ENCODE results near the gene DOK1.
"Not testable (repeated sequence)": the region's sequence is repeated elsewhere in the genome, so short reads cannot be mapped to it uniquely, and the experiment has no call there.

Gene DOK1

DNA sequence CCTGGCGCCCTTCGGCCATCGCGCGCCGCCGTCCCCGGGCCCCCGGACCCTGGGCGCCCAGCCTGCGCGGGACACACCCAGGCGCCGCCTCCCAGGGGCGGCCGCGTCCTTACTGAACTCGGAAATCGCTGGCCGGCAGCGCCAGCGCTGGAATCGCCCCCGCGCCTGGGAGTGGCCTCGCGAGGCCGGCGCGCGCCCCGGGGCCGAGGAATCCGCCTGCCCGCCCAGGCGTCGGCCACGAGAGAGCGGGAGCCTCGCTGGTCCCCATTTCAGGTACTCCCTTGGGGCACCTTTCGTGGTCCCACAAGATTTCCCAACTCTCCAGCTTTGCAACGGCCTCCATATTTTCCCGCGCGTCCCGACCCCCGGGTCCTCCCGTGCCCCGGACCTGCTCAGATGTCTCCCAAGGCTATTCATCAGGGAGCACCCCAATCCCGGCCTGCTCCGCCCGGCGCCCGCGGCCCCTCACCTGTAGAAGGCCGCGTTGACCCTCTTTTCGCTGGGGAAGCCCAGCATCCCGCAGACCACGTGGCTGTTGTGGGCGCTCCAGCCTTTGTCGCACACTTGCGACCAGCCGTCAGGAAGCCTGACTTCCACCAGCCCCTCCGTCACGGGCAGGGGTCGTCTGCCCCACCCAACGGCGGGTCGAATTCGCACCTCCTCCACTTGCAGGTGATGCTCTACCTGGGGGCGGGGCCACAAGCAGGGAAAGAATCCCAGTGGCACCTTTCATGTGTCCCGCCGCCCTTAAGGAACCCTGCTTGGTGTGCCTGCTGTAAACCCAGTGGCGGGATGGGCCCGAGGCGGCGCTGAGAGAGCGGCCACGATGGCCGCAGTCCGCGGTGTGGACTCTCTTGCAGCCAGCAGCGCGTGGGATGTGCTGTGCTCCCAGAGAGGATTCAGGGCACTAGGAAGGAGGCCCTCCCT, 5.4 kb upstream of the DOK1 start:
- no peak for DNase-seq

DNA sequence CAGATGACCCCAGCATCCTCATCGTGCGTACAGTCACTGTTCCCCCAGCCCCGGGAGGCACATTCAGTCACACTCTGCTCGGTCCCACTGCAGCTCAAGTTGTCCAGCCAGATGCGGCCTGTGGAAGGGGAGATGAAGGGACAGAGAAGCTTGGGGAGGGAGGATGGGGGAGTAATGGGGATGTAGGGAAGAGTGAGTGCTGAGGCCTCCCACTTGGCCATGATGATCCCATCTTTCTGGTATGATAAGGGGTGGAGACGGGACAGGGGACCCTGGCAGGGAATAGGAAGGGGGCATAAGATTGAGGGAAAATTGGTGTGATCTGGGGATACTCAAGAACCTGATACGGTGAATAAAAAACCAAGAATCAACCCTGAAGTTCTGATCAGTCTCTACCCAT, 4.3 kb upstream of the DOK1 start:
- DNase-seq: no peak

DNA sequence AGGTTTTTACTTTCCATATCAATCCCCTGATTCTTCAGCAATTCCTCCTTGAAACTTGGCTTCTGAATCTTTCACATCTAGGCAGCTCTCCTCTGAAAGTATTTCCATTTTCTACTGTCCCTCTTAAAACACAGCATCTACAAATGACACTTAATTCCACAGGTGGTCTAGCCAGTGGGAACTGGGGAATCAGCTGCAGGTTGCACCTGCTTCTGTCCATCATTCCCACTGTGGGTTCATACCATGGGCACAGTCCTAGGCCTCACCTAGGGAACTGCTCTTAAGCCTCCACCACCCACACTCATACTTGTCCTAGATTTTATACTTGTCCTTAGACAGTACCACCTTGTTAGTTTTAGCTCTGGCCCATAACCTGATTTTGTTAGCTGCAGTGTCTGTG, 3.0 kb upstream of the DOK1 start:
- no peak for DNase-seq

DNA sequence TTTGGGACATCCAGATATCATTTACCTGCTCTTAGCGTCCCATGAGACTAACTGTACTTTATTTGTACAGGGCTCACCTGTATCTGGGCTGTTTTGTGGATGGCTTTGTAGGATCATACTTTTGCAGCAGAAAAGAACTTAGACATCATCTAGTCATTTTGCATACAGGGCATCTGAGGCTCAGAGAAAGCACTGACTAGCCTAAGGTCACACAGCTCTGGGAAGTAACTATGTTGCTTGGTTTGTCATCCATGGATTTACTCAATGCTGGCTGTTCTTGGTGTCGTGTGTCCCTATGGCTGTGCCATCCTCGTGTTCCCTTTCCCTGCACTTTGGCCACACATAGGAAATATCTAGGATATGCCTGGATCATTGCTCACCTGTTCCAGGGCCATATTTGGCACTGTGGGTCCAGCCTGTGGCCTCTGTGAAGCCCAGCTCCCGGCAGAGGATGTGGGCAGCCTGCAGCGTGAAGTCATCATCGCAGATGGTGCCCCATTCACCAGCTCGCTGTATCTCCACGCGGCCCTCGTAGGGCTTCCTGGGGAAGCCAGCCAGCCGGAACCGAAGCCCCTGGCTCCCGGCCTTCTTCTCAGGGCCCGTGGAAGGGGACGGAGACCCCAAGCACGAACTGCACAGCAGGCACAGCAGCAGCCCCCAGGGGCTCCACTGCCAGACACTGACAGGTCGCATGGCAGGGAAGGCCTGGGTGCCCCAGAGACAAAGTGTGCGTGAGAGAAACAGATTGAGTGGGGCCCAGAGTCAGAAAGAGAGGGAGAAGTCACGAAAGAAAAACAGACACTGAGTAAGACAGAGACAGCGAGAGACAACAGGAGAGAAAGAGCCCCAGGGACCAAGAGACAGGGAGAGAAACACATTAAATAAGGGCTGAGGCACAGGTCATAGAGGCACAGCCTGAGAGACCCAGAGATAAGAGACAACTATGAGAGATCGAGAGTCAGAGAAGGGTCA, 2.3 kb upstream of the DOK1 start:
- DNase-seq: no peak

DNA sequence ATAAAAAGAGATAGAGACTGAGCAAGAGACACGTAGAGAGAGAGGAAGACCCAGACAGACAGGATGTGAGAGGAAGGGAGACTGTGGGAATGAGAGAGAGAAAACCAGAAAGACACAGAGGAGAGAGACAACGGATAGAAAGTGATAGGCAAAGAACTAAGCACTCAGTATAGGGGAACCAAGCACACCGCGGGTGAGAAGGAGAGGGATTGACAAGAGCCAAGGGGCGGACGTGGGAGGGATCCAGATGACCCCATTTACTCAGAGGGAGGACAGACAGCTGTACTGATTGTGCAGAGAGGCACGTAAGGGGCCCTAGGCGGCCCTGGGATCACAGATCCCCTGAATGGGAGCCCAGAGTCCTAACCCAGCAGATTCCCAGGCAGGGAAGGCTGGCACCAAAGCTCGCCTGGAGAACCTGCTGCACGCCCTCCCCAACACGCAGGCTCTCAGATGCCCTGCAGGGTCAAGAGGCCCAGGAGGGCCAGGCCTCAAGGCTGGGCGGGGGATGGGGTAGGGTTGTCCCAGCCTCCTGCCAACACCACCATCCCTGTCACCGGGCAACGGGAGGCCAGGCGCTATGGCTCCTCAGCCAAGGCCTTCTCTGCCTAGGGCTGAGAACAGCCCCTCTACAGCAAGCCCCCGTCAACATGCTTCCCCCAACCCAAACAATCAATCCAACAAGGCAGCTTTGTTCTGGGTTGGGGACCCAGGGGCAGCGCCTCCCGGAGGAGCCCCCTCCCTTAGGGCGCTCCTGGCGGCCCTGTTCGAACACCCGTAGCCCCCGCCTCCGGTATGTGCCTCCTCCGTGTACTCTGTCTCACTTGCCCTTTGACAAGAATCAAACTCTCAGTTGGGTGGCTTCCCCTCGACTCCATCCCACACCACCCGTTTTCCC, 1.4 kb upstream of the DOK1 start:
- DNase-seq: no peak

DNA sequence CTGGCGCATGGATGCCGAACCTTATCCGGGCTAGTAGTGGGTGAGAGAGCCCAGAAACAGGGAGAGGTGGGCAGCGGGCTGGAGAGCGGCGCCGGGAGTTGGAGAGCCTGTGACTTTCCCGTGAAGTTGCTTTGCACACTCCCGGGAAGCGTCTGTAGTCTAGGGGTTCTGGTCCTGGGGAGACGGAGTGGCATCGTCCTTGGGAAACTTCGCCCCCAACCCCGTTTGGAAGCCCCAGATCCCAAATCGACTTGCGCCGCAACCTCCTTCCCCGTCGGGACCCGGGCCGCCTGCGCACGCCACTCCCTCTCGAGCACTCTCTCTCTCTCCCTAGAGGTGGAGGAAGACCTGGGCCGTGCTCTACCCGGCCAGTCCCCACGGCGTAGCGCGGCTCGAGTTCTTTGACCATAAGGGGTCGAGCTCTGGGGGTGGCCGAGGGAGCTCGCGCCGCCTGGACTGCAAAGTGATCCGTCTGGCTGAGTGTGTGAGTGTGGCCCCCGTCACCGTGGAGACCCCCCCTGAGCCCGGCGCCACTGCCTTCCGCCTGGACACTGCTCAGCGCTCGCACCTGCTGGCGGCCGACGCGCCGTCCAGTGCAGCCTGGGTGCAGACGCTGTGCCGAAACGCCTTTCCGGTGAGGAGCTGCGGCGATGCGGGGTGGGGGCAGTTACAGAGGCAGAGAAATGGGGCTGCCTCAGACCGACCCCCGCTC, 456 bp downstream of the DOK1 start:
- peak; percentile 57 for DNase-seq

DNA sequence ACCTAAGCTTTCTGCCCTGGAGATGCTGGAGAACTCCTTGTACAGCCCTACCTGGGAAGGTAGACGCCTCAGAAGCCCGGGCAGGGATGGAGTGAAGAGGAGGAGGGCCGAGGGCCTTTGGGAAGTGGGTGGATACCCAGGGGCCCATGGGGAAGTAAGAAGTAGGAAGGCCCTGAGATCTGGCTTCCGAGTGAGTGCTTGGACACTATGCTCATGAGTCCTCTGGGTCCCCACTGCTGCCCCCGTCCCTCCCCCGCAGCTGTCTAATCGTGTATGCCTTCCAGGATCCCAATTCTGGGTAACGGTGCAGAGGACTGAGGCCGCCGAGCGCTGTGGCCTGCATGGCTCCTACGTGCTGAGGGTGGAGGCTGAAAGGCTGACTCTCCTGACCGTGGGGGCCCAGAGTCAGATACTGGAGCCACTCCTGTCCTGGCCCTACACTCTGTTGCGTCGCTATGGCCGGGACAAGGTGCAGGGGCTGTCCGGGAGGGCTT, 1.1 kb downstream of the DOK1 start:
- no peak for DNase-seq

DNA sequence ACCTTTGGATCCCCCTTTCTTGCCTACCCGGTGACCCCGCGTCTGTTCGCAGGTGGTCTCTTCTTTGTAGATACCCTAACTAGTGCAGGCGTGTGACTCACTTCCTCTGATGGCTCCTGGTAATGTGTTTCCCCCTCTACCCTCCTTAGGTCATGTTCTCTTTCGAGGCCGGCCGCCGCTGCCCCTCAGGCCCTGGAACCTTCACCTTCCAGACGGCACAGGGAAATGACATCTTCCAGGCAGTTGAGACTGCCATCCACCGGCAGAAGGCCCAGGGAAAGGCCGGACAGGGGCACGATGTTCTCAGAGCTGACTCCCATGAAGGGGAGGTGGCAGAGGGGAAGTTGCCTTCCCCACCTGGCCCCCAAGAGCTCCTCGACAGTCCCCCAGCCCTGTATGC, 1.6 kb downstream of the DOK1 start:
- DNase-seq: no peak

DNA sequence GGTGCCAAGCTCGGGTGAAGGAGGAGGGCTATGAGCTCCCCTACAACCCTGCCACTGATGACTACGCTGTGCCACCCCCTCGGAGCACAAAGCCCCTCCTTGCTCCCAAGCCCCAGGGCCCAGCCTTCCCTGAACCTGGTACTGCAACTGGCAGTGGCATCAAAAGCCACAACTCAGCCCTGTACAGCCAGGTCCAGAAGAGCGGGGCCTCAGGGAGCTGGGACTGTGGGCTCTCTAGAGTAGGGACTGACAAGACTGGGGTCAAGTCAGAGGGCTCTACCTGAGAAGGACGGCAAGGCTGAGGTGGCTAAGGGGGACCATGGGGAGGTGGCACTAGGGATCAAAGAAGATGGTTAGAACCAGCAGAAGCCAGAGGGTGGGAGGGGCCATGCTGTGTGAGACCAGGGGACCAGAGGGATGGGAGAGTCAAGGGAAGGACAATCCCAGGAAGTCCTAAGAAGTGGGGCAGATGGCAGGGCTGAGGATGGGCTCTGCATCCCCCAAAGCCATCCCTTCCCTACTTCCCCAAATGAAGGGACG, 2.4 kb downstream of the DOK1 start:
- DNase-seq: no peak

DNA sequence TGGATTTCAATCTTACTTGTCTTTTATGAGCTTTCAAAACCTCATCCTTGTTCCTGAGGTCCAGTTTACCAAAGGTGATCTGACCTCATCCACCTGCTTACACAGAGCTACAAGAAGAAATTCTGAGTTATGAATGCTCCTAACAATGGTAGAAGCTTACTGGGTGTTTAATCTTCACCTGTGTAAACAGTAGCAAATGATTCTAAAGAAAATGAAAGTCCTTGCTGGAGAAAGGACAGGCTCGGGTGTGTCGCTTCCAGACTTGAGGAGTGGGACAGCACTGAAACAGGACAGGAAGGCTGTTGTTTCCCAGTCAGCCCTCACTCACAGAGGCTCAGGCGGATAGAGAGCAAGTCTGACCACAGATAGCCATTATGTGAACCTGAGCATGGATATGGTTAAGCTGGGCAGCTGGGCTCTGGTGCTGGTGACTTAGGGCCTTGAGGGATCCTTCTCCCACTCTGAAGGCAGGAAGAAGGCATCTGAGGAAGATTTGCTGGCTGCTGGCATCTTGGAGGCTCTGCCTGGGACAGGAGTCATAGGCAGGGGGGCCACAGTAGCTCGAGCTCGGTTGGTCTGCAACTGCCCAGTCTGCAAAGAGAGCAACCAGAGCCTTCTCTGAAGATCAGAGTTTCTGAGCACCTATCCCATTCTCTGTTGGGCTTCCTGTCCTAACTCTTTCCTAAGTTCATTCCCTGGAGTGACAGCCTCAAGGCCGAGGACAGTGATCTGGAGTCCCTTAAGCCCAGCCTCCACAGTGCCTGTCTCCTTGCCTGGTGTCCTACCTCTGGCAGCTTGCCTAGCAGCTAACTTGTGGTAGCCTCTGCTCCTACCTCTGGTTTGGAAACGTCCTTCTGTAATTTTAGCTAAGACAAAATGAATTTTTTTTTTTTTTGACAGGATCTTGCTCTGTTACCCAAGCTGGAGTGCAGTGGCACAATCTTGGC, 4.0 kb downstream of the DOK1 start:
- DNase-seq: no peak

DNA sequence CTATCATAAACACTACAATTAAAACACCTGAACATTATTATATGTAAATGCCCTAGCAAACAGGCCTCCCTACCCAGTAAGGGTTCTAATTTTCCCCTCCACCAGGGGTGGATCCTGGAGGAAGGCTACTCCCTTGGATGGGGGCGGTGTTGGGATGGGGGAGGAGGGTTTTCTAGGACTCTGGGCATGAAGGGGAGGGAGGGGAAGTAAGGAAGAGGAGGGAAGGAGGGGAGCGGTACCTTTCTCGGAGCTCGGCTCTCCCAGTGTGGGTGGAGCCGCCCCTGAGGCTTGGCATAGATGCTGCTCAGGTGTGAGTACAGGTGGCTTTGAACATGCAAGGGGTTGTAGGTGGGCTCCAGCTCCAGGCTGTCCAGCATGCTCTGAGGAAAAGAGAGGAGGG, 5.4 kb downstream of the DOK1 start:
- DNase-seq: no peak

DNA sequence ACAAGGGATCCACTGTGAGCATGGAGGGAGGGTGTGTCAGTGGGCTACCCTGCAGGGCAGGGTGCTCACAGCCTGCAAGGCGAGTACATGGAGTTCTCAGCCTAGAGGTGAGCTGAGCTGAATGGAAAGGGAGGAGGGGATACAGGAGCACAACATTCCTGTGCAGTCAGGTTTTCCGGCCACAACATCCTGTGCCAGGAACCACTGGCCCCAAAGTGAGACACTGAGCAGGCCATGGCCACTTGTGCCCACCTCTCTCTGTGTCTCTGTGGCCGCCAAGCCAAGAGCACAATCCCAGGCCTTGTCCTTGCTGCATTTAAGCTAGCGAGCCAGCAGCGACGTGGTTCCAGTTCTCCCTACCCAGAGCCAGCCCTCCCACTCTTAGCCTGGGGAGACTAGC, 6.1 kb downstream of the DOK1 start:
- no peak for DNase-seq

DNA sequence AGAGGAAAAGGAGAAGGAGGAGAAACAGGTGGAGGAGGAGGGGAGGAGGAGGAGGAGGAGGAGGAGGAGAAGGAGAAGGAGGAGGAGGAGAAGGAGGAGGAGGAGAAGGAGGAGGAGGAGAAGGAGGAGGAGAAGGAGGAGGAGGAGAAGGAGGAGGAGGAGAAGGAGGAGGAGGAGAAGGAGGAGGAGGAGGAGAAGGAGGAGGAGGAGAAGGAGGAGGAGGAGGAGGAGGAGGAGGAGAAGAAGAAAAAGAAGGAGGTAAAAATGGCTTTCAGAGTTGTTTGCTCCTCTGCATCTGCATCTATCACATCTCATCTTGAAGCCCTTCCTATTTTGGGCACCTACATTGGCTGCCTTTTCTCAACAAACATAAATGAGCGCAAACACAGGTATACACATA, 6.5 kb downstream of the DOK1 start:
- DNase-seq: not testable (repeated sequence)

DNA sequence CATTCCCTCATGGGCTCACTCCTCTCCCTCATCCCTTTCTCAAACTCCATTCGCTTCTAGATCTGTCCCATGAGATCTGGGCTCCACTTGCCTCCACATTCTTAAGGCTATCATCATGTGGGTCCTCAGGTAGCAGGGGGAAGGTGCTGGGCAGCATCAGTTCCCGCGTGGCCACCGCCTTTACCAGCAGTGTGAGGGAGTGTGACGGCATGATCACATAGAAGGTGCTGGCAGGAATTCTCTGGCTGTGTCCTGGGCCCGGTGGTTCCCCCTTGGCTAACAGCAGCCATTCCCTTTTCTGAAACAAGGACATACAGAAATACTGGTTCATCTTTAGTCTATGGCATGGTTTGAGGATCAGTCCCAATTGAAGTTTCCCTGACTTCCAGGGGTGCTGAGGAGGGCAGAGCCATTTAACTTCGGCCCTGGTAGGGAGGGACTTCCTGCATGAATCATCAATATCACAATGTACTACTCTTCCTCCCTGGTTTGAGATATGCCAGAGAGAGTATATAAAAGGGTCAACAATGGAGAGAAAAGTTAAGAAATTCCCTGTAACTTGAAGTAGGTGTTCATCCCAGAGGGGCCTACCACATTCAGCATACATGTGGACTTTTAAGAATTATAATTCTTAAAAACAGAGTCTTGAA, 7.7 kb downstream of the DOK1 start:
- DNase-seq: no peak

DNA sequence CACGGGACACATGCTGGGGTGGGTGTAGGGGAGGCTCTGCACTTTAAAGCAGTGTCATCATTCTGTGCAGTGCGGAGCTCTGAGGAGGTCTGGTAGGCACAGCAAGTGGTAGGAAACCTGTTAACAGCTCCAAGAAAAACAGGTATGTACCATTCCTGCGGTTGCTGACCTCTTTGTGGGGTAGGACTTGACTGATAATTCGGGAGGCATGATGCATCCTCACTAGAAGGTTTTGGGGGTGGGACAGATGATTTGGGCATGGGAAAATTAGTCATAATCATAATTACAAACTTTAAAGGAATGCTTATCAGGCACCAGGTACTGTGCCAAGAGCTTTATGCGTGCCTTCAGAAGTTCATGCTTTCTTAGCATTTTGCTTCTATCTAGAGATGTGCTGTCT, 9.7 kb downstream of the DOK1 start:
- no peak for DNase-seq

DNA sequence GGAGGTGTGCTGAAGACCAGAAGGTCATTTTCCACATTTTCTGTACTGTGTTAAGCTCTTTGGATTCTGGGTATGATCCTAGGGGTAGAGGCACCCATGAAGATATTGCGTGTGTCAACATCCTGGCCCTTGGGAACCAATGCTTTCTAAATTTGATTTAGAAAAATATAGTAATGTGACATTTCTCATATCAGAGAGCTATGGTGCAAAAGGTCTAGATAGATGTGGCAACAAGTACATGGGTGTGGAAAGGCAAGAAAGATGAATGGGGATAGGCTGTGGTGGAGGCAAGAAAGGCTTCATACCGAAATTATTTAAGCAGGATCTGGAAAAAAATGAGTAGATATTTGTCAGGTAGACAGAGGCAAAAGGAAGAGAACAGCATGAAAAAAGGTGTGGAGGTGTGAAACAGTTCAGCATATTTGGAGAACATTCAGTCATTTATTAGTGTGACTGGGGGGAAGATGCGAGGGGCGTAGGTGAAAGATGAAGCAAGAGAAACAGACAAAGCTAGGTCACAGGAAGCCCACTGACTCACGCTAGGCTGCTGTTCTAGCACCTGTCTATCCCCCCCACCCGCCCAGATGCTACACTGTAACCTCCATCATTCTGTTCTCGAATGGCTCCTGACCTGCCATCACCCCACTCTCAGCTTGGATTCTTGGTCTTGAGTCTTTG, 11.7 kb downstream of the DOK1 start:
- no peak for DNase-seq

DNA sequence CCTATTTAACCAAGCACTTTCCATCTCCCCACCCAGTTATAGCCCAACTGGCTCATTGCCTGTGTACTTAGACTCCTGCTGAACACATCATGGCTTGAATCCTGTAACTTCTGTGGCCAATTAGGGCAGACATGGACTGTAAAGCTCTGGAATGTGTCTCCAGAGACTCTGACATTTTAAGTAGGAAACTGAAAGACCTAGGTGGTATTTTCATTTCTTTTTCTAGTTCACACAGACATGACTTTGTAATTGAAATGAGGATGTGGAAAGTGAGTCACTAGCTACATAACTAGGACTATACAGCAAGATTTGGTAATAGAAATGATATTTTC, 12.2 kb downstream of the DOK1 start:
- no peak for DNase-seq

DNA sequence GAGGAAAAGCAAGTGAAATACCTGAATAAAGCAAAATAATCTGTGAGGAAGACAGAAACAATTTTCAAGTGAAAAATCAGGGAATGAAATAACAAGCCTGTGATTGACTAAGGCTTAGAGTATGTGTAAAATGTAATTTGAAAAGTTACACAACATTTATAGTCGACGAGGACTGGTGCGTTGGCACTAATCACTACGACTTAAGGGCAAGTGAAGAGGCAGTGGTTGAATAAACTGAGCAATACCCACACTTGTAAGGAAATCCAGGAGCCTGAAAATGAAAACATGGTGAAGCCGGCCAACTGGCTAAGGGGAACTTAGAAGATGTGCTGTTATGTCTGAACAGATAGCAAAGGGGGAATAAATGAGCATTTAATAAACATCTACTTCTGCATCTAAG, 13.4 kb downstream of the DOK1 start:
- DNase-seq: no peak

DNA sequence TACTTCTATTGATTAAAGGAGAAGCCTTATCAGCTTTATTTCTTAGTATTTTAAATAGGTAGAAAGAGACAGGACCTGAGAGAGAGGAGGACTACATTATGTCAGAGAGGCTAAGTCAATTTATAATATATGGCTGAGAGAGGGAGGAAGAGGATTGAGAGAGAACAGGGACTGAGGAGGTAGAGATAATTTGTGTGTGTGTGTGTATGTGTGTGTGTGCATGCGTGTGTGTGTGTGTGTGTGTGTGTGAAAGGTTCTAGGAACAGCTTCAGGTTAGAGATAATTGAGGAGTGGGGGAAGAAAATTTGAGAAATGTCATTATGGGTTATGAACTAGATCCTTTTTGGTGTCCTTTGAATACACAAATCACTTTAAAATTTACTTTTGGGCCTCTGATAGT, 15.2 kb downstream of the DOK1 start:
- DNase-seq: no peak

Data from activated CD4-positive, CD25-positive, alpha-beta regulatory T cell treated with anti-CD3 and anti-CD28 coated beads, Interleukin-2, amount 50 U/mL, for 72 hours (primary cell).